Measurements from ENCODE around the gene KLHL29. TPM values are rescaled to one million over a fixed set of nuclear protein-coding genes. Genes with fewer than 3 reads are reported as not detected.

Gene KLHL29
- polyA plus RNA-seq, 1 of the 3 experiments (the other 2 are of a cell fraction): 4.6 TPM

DNA sequence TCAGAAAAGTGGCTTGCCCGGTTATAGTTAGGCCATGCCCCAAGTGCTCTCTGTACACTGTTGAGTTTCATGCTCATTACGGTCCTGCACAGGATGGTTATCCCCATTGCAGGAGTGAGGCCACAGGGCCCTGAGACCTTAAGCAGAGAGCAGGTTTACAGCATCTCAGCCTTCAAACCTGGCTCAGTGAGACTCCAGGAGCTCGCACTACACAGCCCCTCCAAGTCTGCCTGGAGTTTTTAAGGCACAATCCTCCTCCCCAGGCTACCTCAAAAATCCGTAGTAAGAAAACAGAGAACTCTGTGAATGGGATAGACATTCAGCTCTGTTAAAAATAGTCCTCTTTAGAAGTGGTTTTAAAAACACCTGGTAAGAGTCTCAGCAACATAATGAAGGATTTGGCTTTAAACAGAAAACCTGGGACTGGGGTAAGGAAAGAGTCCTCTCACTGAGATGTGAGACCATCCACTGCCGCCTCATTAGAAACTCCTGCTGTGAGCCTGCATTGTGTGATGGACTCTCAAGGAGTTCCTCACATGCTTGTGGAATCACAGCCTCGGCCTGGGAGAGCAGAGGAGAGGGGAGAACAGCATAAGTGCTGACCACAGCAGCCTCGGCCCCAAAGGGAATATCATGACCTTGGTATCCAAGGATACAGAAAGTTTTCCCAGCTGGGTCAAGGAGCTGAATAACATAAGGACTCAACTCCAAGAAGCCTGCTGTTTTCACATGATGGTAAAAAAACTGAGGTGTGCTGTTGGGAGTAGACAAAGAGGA is 327.2 kb downstream of the KLHL29 start:
- WGBS (ENCODE audit: low lambda C conversion rate): 81% methylated on average over 7 of the region's 7 CpGs
- Histone ChIP-seq H3K27ac (ENCODE audit: low read depth in 2 of 2, low read length in 1 of 2) (no peak overlapping the region), H3K4me2 (no peak overlapping the region), H2AFZ (ENCODE audit: low read depth) (no peak overlapping the region), H3K4me1 (ENCODE audit: control insufficient read depth in 1 of 2, insufficient read depth in 2 of 2, low read depth in 1 of 2, low read length in 1 of 2) (peaks cover 0 to 4% of the 10 kb centered on the region in 2 experiments; a peak in 1 of 4 replicates), H3K9ac (no peak overlapping the region), H3K9me2 (no peaks in the 10 kb centered on the region), H3K9me3 (no peaks in the 10 kb centered on the region), H3K36me3 (replicated peaks in 1 of 2; ENCODE audit: control insufficient read depth in 1 of 2, insufficient read depth in 2 of 2, low read length in 1 of 2) (peaks cover 4 to 9% of the 10 kb centered on the region in 2 experiments), H3K4me3 (ENCODE audit: low read depth in 2 of 2, low read length in 1 of 2) (no peak overlapping the region), H3K79me2 (ENCODE audit: insufficient read depth) (no peaks in the 10 kb centered on the region), H3K27me3 (ENCODE audit: insufficient read depth) (no peaks in the 10 kb centered on the region), H3F3A (replicated peaks; ENCODE audit: insufficient read depth) (no peaks in the 10 kb centered on the region), H4K20me1 (ENCODE audit: insufficient read depth) (no peaks in the 10 kb centered on the region)
- ChIA-PET POLR2A (no interaction called here), CTCF (no interaction called here)
- TF ChIP-seq MEF2A (IDR thresholded peaks at IDR 0.05; ENCODE audit: borderline replicate concordance, low read depth): no peak
- TF ChIP-seq RAD21 (IDR thresholded peaks at IDR 0.05; ENCODE audit: low read length): no peak
- no peak for TF ChIP-seq FOXM1 (IDR thresholded peaks at IDR 0.05; ENCODE audit: low read depth)
- no peak for TF ChIP-seq JUND (IDR thresholded peaks at IDR 0.05)
- TF ChIP-seq GATA2 (CRISPR knock-in tag; IDR thresholded peaks at IDR 0.05): no peak
- TF ChIP-seq, protein P1, sequence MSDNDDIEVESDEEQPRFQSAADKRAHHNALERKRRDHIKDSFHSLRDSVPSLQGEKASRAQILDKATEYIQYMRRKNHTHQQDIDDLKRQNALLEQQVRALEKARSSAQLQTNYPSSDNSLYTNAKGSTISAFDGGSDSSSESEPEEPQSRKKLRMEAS (IDR thresholded peaks at IDR 0.05; ENCODE audit: low read depth): no peak
- TF ChIP-seq ELF1 (IDR thresholded peaks at IDR 0.05): no peak
- TF ChIP-seq TEAD4 (IDR thresholded peaks at IDR 0.05; ENCODE audit: borderline replicate concordance, insufficient read depth): no peak
- TF ChIP-seq EZH2phosphoT487 (IDR thresholded peaks at IDR 0.05; ENCODE audit: borderline replicate concordance, low read depth): no peak
- no peak for DNase-seq

DNA sequence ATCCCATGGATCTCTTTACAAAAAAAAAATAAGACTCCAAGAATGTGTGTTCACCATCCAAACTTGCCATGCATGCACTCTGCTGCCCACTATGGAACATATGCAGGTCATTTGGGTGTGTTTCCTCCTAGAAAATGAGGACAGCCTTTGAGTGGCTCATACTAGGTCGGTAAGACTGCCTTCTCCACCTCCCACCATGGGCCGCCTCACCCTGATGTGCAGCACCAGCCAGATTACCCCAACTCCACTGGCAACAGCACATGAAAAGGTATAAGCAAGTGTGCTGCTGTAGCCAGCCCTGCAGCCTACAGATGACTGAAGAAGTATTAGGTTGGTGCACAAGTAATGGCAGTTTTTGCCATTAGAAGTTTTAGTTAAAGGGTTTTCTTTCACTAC is 327.8 kb downstream of the KLHL29 start:
- ChIA-PET CTCF (no interaction called here), POLR2A (no interaction called here)
- Histone ChIP-seq H2AFZ (ENCODE audit: low read depth) (no peak overlapping the region), H3K27me3 (ENCODE audit: insufficient read depth) (no peaks in the 10 kb centered on the region), H4K20me1 (ENCODE audit: insufficient read depth) (no peaks in the 10 kb centered on the region), H3K4me2 (no peak overlapping the region), H3K27ac (ENCODE audit: low read depth in 2 of 2, low read length in 1 of 2) (no peak overlapping the region), H3K9me2 (no peaks in the 10 kb centered on the region), H3K4me1 (ENCODE audit: control insufficient read depth in 1 of 2, insufficient read depth in 2 of 2, low read depth in 1 of 2, low read length in 1 of 2) (peaks cover 0 to under 1% of the 10 kb centered on the region in 2 experiments; a peak in 1 of 4 replicates), H3K9me3 (no peaks in the 10 kb centered on the region), H3K4me3 (ENCODE audit: low read depth in 2 of 2, low read length in 1 of 2) (no peak overlapping the region), H3K79me2 (ENCODE audit: insufficient read depth) (no peaks in the 10 kb centered on the region), H3F3A (replicated peaks; ENCODE audit: insufficient read depth) (no peaks in the 10 kb centered on the region), H3K9ac (no peak overlapping the region), H3K36me3 (replicated peaks in 1 of 2; ENCODE audit: control insufficient read depth in 1 of 2, insufficient read depth in 2 of 2, low read length in 1 of 2) (peaks cover 4 to 6% of the 10 kb centered on the region in 2 experiments)
- WGBS (ENCODE audit: low lambda C conversion rate): 100% methylated on average over 2 of the region's 2 CpGs
- DNase-seq: no peak
- TF ChIP-seq, protein P2, sequence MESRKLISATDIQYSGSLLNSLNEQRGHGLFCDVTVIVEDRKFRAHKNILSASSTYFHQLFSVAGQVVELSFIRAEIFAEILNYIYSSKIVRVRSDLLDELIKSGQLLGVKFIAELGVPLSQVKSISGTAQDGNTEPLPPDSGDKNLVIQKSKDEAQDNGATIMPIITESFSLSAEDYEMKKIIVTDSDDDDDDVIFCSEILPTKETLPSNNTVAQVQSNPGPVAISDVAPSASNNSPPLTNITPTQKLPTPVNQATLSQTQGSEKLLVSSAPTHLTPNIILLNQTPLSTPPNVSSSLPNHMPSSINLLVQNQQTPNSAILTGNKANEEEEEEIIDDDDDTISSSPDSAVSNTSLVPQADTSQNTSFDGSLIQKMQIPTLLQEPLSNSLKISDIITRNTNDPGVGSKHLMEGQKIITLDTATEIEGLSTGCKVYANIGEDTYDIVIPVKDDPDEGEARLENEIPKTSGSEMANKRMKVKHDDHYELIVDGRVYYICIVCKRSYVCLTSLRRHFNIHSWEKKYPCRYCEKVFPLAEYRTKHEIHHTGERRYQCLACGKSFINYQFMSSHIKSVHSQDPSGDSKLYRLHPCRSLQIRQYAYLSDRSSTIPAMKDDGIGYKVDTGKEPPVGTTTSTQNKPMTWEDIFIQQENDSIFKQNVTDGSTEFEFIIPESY (IDR thresholded peaks at IDR 0.05; ENCODE audit: borderline replicate concordance, low read depth): no peak
- no peak for TF ChIP-seq NFIC (IDR thresholded peaks at IDR 0.05; ENCODE audit: borderline replicate concordance)
- TF ChIP-seq, protein P3, sequence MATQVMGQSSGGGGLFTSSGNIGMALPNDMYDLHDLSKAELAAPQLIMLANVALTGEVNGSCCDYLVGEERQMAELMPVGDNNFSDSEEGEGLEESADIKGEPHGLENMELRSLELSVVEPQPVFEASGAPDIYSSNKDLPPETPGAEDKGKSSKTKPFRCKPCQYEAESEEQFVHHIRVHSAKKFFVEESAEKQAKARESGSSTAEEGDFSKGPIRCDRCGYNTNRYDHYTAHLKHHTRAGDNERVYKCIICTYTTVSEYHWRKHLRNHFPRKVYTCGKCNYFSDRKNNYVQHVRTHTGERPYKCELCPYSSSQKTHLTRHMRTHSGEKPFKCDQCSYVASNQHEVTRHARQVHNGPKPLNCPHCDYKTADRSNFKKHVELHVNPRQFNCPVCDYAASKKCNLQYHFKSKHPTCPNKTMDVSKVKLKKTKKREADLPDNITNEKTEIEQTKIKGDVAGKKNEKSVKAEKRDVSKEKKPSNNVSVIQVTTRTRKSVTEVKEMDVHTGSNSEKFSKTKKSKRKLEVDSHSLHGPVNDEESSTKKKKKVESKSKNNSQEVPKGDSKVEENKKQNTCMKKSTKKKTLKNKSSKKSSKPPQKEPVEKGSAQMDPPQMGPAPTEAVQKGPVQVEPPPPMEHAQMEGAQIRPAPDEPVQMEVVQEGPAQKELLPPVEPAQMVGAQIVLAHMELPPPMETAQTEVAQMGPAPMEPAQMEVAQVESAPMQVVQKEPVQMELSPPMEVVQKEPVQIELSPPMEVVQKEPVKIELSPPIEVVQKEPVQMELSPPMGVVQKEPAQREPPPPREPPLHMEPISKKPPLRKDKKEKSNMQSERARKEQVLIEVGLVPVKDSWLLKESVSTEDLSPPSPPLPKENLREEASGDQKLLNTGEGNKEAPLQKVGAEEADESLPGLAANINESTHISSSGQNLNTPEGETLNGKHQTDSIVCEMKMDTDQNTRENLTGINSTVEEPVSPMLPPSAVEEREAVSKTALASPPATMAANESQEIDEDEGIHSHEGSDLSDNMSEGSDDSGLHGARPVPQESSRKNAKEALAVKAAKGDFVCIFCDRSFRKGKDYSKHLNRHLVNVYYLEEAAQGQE (IDR thresholded peaks at IDR 0.05; ENCODE audit: low read depth, low read length): no peak
- no peak for TF ChIP-seq CHD2 (IDR thresholded peaks at IDR 0.05; ENCODE audit: low read length, partially characterized antibody)
- no peak for TF ChIP-seq POLR2AphosphoS5 (IDR thresholded peaks at IDR 0.05; ENCODE audit: low read depth, low read length)
- TF ChIP-seq FOXM1 (IDR thresholded peaks at IDR 0.05; ENCODE audit: low read depth): no peak
- TF ChIP-seq MXI1 (IDR thresholded peaks at IDR 0.05; ENCODE audit: low read depth, low read length): no peak
- TF ChIP-seq, protein P4, sequence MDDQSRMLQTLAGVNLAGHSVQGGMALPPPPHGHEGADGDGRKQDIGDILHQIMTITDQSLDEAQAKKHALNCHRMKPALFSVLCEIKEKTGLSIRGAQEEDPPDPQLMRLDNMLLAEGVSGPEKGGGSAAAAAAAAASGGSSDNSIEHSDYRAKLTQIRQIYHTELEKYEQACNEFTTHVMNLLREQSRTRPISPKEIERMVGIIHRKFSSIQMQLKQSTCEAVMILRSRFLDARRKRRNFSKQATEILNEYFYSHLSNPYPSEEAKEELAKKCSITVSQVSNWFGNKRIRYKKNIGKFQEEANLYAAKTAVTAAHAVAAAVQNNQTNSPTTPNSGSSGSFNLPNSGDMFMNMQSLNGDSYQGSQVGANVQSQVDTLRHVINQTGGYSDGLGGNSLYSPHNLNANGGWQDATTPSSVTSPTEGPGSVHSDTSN (IDR thresholded peaks at IDR 0.05): no peak
- no peak for TF ChIP-seq EZH2phosphoT487 (IDR thresholded peaks at IDR 0.05; ENCODE audit: borderline replicate concordance, low read depth)
- TF ChIP-seq, protein P5, sequence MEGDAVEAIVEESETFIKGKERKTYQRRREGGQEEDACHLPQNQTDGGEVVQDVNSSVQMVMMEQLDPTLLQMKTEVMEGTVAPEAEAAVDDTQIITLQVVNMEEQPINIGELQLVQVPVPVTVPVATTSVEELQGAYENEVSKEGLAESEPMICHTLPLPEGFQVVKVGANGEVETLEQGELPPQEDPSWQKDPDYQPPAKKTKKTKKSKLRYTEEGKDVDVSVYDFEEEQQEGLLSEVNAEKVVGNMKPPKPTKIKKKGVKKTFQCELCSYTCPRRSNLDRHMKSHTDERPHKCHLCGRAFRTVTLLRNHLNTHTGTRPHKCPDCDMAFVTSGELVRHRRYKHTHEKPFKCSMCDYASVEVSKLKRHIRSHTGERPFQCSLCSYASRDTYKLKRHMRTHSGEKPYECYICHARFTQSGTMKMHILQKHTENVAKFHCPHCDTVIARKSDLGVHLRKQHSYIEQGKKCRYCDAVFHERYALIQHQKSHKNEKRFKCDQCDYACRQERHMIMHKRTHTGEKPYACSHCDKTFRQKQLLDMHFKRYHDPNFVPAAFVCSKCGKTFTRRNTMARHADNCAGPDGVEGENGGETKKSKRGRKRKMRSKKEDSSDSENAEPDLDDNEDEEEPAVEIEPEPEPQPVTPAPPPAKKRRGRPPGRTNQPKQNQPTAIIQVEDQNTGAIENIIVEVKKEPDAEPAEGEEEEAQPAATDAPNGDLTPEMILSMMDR (IDR thresholded peaks at IDR 0.05): no peak
- no peak for TF ChIP-seq TCF12 (IDR thresholded peaks at IDR 0.05)
- TF ChIP-seq, protein P1 (IDR thresholded peaks at IDR 0.05; ENCODE audit: low read depth): no peak
- no peak for TF ChIP-seq RFX5 (IDR thresholded peaks at IDR 0.05; ENCODE audit: low read length)

All from SK-N-SH (cell line).